ENCODE results near the gene ABCB4. TPM values are rescaled to one million over a fixed set of nuclear protein-coding genes. Genes with fewer than 3 reads are reported as not detected.

ABCB4 gene
- polyA plus RNA-seq, 4 donors: 0.16 to 1.4 (median 0.86) TPM; not detected in 1

- Histone ChIP-seq H3K36me3 (ENCODE audit: control insufficient read depth in 3 of 3, insufficient read depth in 2 of 3, low read depth in 1 of 3, low read length in 3 of 3) (no peaks in the 10 kb centered on the region), H3K27me3 (ENCODE audit: control insufficient read depth in 3 of 3, insufficient read depth in 3 of 3, low read length in 3 of 3) (no peaks in the 10 kb centered on the region), H3K4me3 (ENCODE audit: low read depth in 1 of 3, low read length in 3 of 3) (no peak overlapping the region), H3K4me1 (ENCODE audit: control insufficient read depth in 3 of 3, insufficient read depth in 2 of 3, low read depth in 1 of 3, low read length in 2 of 3) (no peaks in the 10 kb centered on the region), H3K27ac (ENCODE audit: low read depth in 1 of 3, low read length in 2 of 3) (no peak overlapping the region), H3K9me3 (ENCODE audit: control insufficient read depth in 2 of 2, insufficient read depth in 1 of 2, low read depth in 1 of 2, low read length in 1 of 2) (no peaks in the 10 kb centered on the region)
- FAIRE-seq: no peak
- DNase-seq: no peak
- WGBS, 3 donors: 97 to 100% (median 100%) methylated on average over 1 of the region's 1 CpG
Observed at GRCh38 chr7:87494454-87494853, 19.0 kb upstream of the ABCB4 start.

GRCh38 chr7:87483131-87483530 is 7.7 kb upstream of the ABCB4 start:
- 90 to 100% (median 98%) methylated on average over 2 of the region's 2 CpGs for WGBS, 3 donors
- no peak for DNase-seq
- peaks cover 0 to 2% (median 0%) of the 10 kb centered on the region in 3 donors for H3K27me3 ChIP-seq (ENCODE audit: control insufficient read depth in 3 of 3, insufficient read depth in 3 of 3, low read length in 3 of 3)

GRCh38 chr7:87482115-87482514 is 6.6 kb upstream of the ABCB4 start:
- no peaks in the 10 kb centered on the region for H3K36me3 ChIP-seq (ENCODE audit: control insufficient read depth in 3 of 3, insufficient read depth in 2 of 3, low read depth in 1 of 3, low read length in 3 of 3)
- no peak overlapping the region for H3K27ac ChIP-seq (ENCODE audit: low read depth in 1 of 3, low read length in 2 of 3)
- DNase-seq: no peak
- H3K9me3 ChIP-seq (ENCODE audit: control insufficient read depth in 2 of 2, insufficient read depth in 1 of 2, low read depth in 1 of 2, low read length in 1 of 2): no peaks in the 10 kb centered on the region
- FAIRE-seq: peak; percentile 23
- H3K4me1 ChIP-seq (ENCODE audit: control insufficient read depth in 3 of 3, insufficient read depth in 2 of 3, low read depth in 1 of 3, low read length in 2 of 3): no peaks in the 10 kb centered on the region
- WGBS, 3 donors: 54 to 66% (median 56%) methylated on average over 3 of the region's 3 CpGs
- no peak overlapping the region for H3K4me3 ChIP-seq (ENCODE audit: low read depth in 1 of 3, low read length in 3 of 3)
- H3K27me3 ChIP-seq (ENCODE audit: control insufficient read depth in 3 of 3, insufficient read depth in 3 of 3, low read length in 3 of 3): peaks cover 0 to 2% (median 0%) of the 10 kb centered on the region in 3 donors

More at GRCh38 chr7:87483131-87483530, 7.7 kb upstream of the ABCB4 start:
- no peaks in the 10 kb centered on the region for H3K4me1 ChIP-seq (ENCODE audit: control insufficient read depth in 3 of 3, insufficient read depth in 2 of 3, low read depth in 1 of 3, low read length in 2 of 3)
- H3K27ac ChIP-seq (ENCODE audit: low read depth in 1 of 3, low read length in 2 of 3): no peak overlapping the region
- no peak for FAIRE-seq
- H3K4me3 ChIP-seq (ENCODE audit: low read depth in 1 of 3, low read length in 3 of 3): no peak overlapping the region
- H3K9me3 ChIP-seq (ENCODE audit: control insufficient read depth in 2 of 2, insufficient read depth in 1 of 2, low read depth in 1 of 2, low read length in 1 of 2): no peaks in the 10 kb centered on the region
- no peaks in the 10 kb centered on the region for H3K36me3 ChIP-seq (ENCODE audit: control insufficient read depth in 3 of 3, insufficient read depth in 2 of 3, low read depth in 1 of 3, low read length in 3 of 3)

- no peak for FAIRE-seq
- no peak for DNase-seq
- 88 to 95% (median 91%) methylated on average over 2 of the region's 2 CpGs for WGBS, 3 donors
- Histone ChIP-seq H3K4me3 (ENCODE audit: low read depth in 1 of 3, low read length in 3 of 3) (no peak overlapping the region), H3K4me1 (ENCODE audit: control insufficient read depth in 3 of 3, insufficient read depth in 2 of 3, low read depth in 1 of 3, low read length in 2 of 3) (no peaks in the 10 kb centered on the region), H3K9me3 (ENCODE audit: control insufficient read depth in 2 of 2, insufficient read depth in 1 of 2, low read depth in 1 of 2, low read length in 1 of 2) (no peaks in the 10 kb centered on the region), H3K36me3 (ENCODE audit: control insufficient read depth in 3 of 3, insufficient read depth in 2 of 3, low read depth in 1 of 3, low read length in 3 of 3) (no peaks in the 10 kb centered on the region), H3K27me3 (ENCODE audit: control insufficient read depth in 3 of 3, insufficient read depth in 3 of 3, low read length in 3 of 3) (peaks cover 0 to 4% (median 2%) of the 10 kb centered on the region in 3 donors), H3K27ac (ENCODE audit: low read depth in 1 of 3, low read length in 2 of 3) (no peak overlapping the region)
Observed at GRCh38 chr7:87480386-87480785, 4.9 kb upstream of the ABCB4 start.

- 82 to 91% (median 89%) methylated on average over 2 of the region's 2 CpGs for WGBS, 3 donors
- FAIRE-seq (no peak), DNase-seq (no peak)
- Histone ChIP-seq H3K4me1 (ENCODE audit: control insufficient read depth in 3 of 3, insufficient read depth in 2 of 3, low read depth in 1 of 3, low read length in 2 of 3) (no peaks in the 10 kb centered on the region), H3K9me3 (ENCODE audit: control insufficient read depth in 2 of 2, insufficient read depth in 1 of 2, low read depth in 1 of 2, low read length in 1 of 2) (no peaks in the 10 kb centered on the region), H3K36me3 (ENCODE audit: control insufficient read depth in 3 of 3, insufficient read depth in 2 of 3, low read depth in 1 of 3, low read length in 3 of 3) (no peaks in the 10 kb centered on the region), H3K27me3 (ENCODE audit: control insufficient read depth in 3 of 3, insufficient read depth in 3 of 3, low read length in 3 of 3) (peaks cover 0 to 8% (median 2%) of the 10 kb centered on the region in 3 donors), H3K4me3 (ENCODE audit: low read depth in 1 of 3, low read length in 3 of 3) (no peak overlapping the region), H3K27ac (ENCODE audit: low read depth in 1 of 3, low read length in 2 of 3) (no peak overlapping the region)
Observed at GRCh38 chr7:87479951-87480350, 4.5 kb upstream of the ABCB4 start.

GRCh38 chr7:87476179-87476557 is 688 bp upstream of the ABCB4 start:
- H3K4me1 ChIP-seq (ENCODE audit: control insufficient read depth in 3 of 3, insufficient read depth in 2 of 3, low read depth in 1 of 3, low read length in 2 of 3): no peaks in the 10 kb centered on the region
- no peak overlapping the region for H3K27ac ChIP-seq (ENCODE audit: low read depth in 1 of 3, low read length in 2 of 3)
- no peak overlapping the region for H3K4me3 ChIP-seq (ENCODE audit: low read depth in 1 of 3, low read length in 3 of 3)
- WGBS, 3 donors: 42 to 60% (median 60%) methylated on average over 8 of the region's 8 CpGs
- peak in 1 of 2 donors; percentile 6 for DNase-seq
- peaks cover 0 to 22% (median 8%) of the 10 kb centered on the region in 3 donors for H3K27me3 ChIP-seq (ENCODE audit: control insufficient read depth in 3 of 3, insufficient read depth in 3 of 3, low read length in 3 of 3)
- H3K36me3 ChIP-seq (ENCODE audit: control insufficient read depth in 3 of 3, insufficient read depth in 2 of 3, low read depth in 1 of 3, low read length in 3 of 3): no peaks in the 10 kb centered on the region
- H3K9me3 ChIP-seq (ENCODE audit: control insufficient read depth in 2 of 2, insufficient read depth in 1 of 2, low read depth in 1 of 2, low read length in 1 of 2): no peaks in the 10 kb centered on the region
- no peak for FAIRE-seq

- H3K9me3 ChIP-seq (ENCODE audit: control insufficient read depth in 2 of 2, insufficient read depth in 1 of 2, low read depth in 1 of 2, low read length in 1 of 2): no peaks in the 10 kb centered on the region
- no peak for FAIRE-seq
- peak overlapping the region in 1 of 3 donors; percentile 19 for H3K27ac ChIP-seq (ENCODE audit: low read depth in 1 of 3, low read length in 2 of 3)
- H3K4me1 ChIP-seq (ENCODE audit: control insufficient read depth in 3 of 3, insufficient read depth in 2 of 3, low read depth in 1 of 3, low read length in 2 of 3): no peaks in the 10 kb centered on the region
- no peaks in the 10 kb centered on the region for H3K36me3 ChIP-seq (ENCODE audit: control insufficient read depth in 3 of 3, insufficient read depth in 2 of 3, low read depth in 1 of 3, low read length in 3 of 3)
- 6 to 11% (median 10%) methylated on average over 14 of the region's 14 CpGs for WGBS, 3 donors
- peak; percentile 8 to 38 for DNase-seq
- H3K4me3 ChIP-seq (ENCODE audit: low read depth in 1 of 3, low read length in 3 of 3): peak overlapping the region in 2 of 3 donors; percentile 11 to 31
- H3K27me3 ChIP-seq (ENCODE audit: control insufficient read depth in 3 of 3, insufficient read depth in 3 of 3, low read length in 3 of 3): peaks cover 0 to 22% (median 7%) of the 10 kb centered on the region in 3 donors
Observed at GRCh38 chr7:87474533-87475358, 734 bp downstream of the ABCB4 start.

- Histone ChIP-seq H3K27ac (ENCODE audit: low read depth in 1 of 3, low read length in 2 of 3) (peak overlapping the region in 1 of 3 donors; percentile 20), H3K4me3 (ENCODE audit: low read depth in 1 of 3, low read length in 3 of 3) (no peak overlapping the region), H3K36me3 (ENCODE audit: control insufficient read depth in 3 of 3, insufficient read depth in 2 of 3, low read depth in 1 of 3, low read length in 3 of 3) (no peaks in the 10 kb centered on the region), H3K27me3 (ENCODE audit: control insufficient read depth in 3 of 3, insufficient read depth in 3 of 3, low read length in 3 of 3) (peaks cover 0 to 22% (median 7%) of the 10 kb centered on the region in 3 donors), H3K4me1 (ENCODE audit: control insufficient read depth in 3 of 3, insufficient read depth in 2 of 3, low read depth in 1 of 3, low read length in 2 of 3) (no peaks in the 10 kb centered on the region), H3K9me3 (ENCODE audit: control insufficient read depth in 2 of 2, insufficient read depth in 1 of 2, low read depth in 1 of 2, low read length in 1 of 2) (no peaks in the 10 kb centered on the region)
- 53 to 60% (median 58%) methylated on average over 2 of the region's 2 CpGs for WGBS, 3 donors
- DNase-seq: no peak
- FAIRE-seq: no peak
Observed at GRCh38 chr7:87473986-87474385, 1.5 kb downstream of the ABCB4 start.

Measured in small intestine (tissue), 7 donors.